Mucosa of descending colon (tissue), 3 donors: ENCODE results near the gene PACSIN1. TPM values are rescaled to one million over a fixed set of nuclear protein-coding genes. Genes with fewer than 3 reads are reported as not detected.

Experiments used
- ATAC-seq: fragments of 200-7000 bp; cut with Tn5 transposase; one replicate; pipeline ENCODE4 v1.9.1; 2020; ENCODE audit warnings: mild to moderate bottlenecking, moderate library complexity
- DNase-seq, 3 donors: peaks; one replicate each; pipeline ENCODE4 v3.0.0-alpha.2; 2020
- H3K36me3 ChIP-seq: fragments of 200-600 bp; one replicate; pipeline ENCODE4 v1.8.0; 2021; ENCODE audit warnings: low read depth, mild to moderate bottlenecking
- H3K4me1 ChIP-seq: fragments of 200-600 bp; one replicate; pipeline ENCODE4 v1.8.0; 2021; ENCODE audit warnings: low read depth, mild to moderate bottlenecking
- H3K4me3 ChIP-seq: fragments of 200-600 bp; one replicate; pipeline ENCODE4 v1.8.0; 2021; ENCODE audit warnings: mild to moderate bottlenecking
- H3K9me3 ChIP-seq: fragments of 200-600 bp; one replicate; pipeline ENCODE4 v1.8.0; 2021; ENCODE audit warnings: mild to moderate bottlenecking
- CTCF ChIP-seq: fragments of 200-600 bp; IDR thresholded peaks from one replicate; pipeline ENCODE4 v1.8.0; 2022; ENCODE audit warnings: antibody characterized with exemption, mild to moderate bottlenecking
- intact Hi-C, 2 donors: fragments of 100-400 bp; cut with DNase I in 1 of 2; cut with micrococcal nuclease in 1 of 2; formaldehyde crosslinking; loops; one replicate each; pipeline versions ENCODE4 v1.11.0 to v1.11.1; 2022; cut with DNase I, micrococcal nuclease
- total RNA-seq, 3 donors: library from RNA; stranded (reverse); fragmentation: NEBNext Ultra II Directional in 2 of 3; extraction: Animal tissue kit (Norgen Biotek cat#: 25700) in 2 of 3; gene quantifications; one replicate each; pipeline versions ENCODE4 v1.2.1 to v1.2.4, GENCODE V29; 2021 to 2023
- donor health status: DM: no; HTN: no; CAD: no; lungs with moderate emphysema.
- donor health status: DM: no; HTN: no; CAD: no.
- donor health status: DM: no; HTN: yes; CAD: no.

Gene PACSIN1
- total RNA-seq, 3 donors from 2014 or later, result 0.41 to 1.9 (median 0.67) TPM

GRCh38 chr6:34537922-34538550 is 72.2 kb downstream of the PACSIN1 start:
- intact Hi-C loops, result no loop called here
- H3K36me3 ChIP-seq, result no peaks in the 10 kb centered on the region
- H3K4me3 ChIP-seq, result no peak overlapping the region
- DNase-seq, result no peak
- no peak for ATAC-seq
- TF ChIP-seq CTCF, result no peak
- peaks cover 20% of the 10 kb centered on the region for H3K4me1 ChIP-seq
- H3K9me3 ChIP-seq, result no peaks in the 10 kb centered on the region

- Histone ChIP-seq H3K9me3 (no peaks in the 10 kb centered on the region), H3K4me3 (no peak overlapping the region), H3K4me1 (peaks cover 20% of the 10 kb centered on the region), H3K36me3 (no peaks in the 10 kb centered on the region)
- DNase-seq (peak in 1 of 3 donors; percentile 45), ATAC-seq (no peak)
- intact Hi-C loops, result no loop called here
- no peak for TF ChIP-seq CTCF
Measured at GRCh38 chr6:34538581-34538980, 72.7 kb downstream of the PACSIN1 start.

- DNase-seq (no peak), ATAC-seq (no peak)
- no peaks in the 10 kb centered on the region for H3K36me3 ChIP-seq
- no peak for TF ChIP-seq CTCF
- no peak overlapping the region for H3K4me3 ChIP-seq
- intact Hi-C loops, result no loop called here
- H3K4me1 ChIP-seq, result peaks cover 20% of the 10 kb centered on the region
- H3K9me3 ChIP-seq, result no peaks in the 10 kb centered on the region
Measured at GRCh38 chr6:34539181-34539580, 73.3 kb downstream of the PACSIN1 start.

GRCh38 chr6:34540222-34540621 is 74.3 kb downstream of the PACSIN1 start:
- no peak overlapping the region for H3K4me3 ChIP-seq
- DNase-seq (no peak), ATAC-seq (no peak)
- no peak for TF ChIP-seq CTCF
- H3K36me3 ChIP-seq, result no peaks in the 10 kb centered on the region
- peaks cover 18% of the 10 kb centered on the region for H3K4me1 ChIP-seq
- H3K9me3 ChIP-seq, result no peaks in the 10 kb centered on the region
- intact Hi-C loops, result no loop called here

GRCh38 chr6:34540841-34541240 is 75.0 kb downstream of the PACSIN1 start:
- no peak for TF ChIP-seq CTCF
- DNase-seq, result no peak
- intact Hi-C loops, result no loop called here
- peaks cover 20% of the 10 kb centered on the region for H3K4me1 ChIP-seq
- no peak for ATAC-seq
- H3K36me3 ChIP-seq, result no peaks in the 10 kb centered on the region
- no peak overlapping the region for H3K4me3 ChIP-seq
- H3K9me3 ChIP-seq, result no peaks in the 10 kb centered on the region

- Histone ChIP-seq H3K4me3 (no peak overlapping the region), H3K9me3 (no peaks in the 10 kb centered on the region), H3K36me3 (no peaks in the 10 kb centered on the region), H3K4me1 (peaks cover 28% of the 10 kb centered on the region)
- no peak for TF ChIP-seq CTCF
- DNase-seq (no peak), ATAC-seq (no peak)
- intact Hi-C loops, result no loop called here
Measured at GRCh38 chr6:34543421-34543820, 77.5 kb downstream of the PACSIN1 start.
